ENCODE data around the gene GDNF. TPM values are rescaled to one million over a fixed set of nuclear protein-coding genes. Genes with fewer than 3 reads are reported as not detected.

The GDNF gene
- total RNA-seq, 1 experiment from 2014 or later = 9.4 TPM

GRCh38 chr5:37838152-37838932 is 1.5 kb downstream of the GDNF start:
- no peaks in the 10 kb centered on the region for H3K27me3 ChIP-seq
- no peaks in the 10 kb centered on the region for H3K9me3 ChIP-seq (replicated peaks)
- H3K4me1 ChIP-seq = peaks cover 5% of the 10 kb centered on the region; the same call in 1 of the 2 replicates
- H3K27ac ChIP-seq = no peak overlapping the region
- DNase-seq = no peak
- H3K36me3 ChIP-seq = peaks cover 23% of the 10 kb centered on the region
- H3K4me3 ChIP-seq = peak overlapping the region; percentile 82

- H3K9me3 ChIP-seq (replicated peaks) = no peaks in the 10 kb centered on the region
- DNase-seq = peak; percentile 51 to 62
- peak overlapping the region; percentile 51 for H3K4me3 ChIP-seq
- peaks cover 32% of the 10 kb centered on the region for H3K36me3 ChIP-seq
- peak overlapping the region; percentile 73 for H3K27ac ChIP-seq
- no peaks in the 10 kb centered on the region for H3K27me3 ChIP-seq
- H3K4me1 ChIP-seq = peaks cover 5% of the 10 kb centered on the region; the same call in 1 of the 2 replicates
Measured at GRCh38 chr5:37837414-37838032, 2.3 kb downstream of the GDNF start.

GRCh38 chr5:37836592-37837413 is 3.0 kb downstream of the GDNF start:
- Histone ChIP-seq H3K36me3 (peaks cover 33% of the 10 kb centered on the region), H3K4me1 (peaks cover 5% of the 10 kb centered on the region; the same call in 1 of the 2 replicates), H3K27ac (peak overlapping the region; percentile 73), H3K9me3 (replicated peaks) (no peaks in the 10 kb centered on the region), H3K27me3 (no peaks in the 10 kb centered on the region), H3K4me3 (peak overlapping the region; percentile 51)
- DNase-seq = peak; percentile 26 to 45

GRCh38 chr5:37836235-37836591 is 3.6 kb downstream of the GDNF start:
- DNase-seq = peak in 1 of 2 experiments; percentile 42
- no peaks in the 10 kb centered on the region for H3K9me3 ChIP-seq (replicated peaks)
- peak overlapping the region; percentile 73 for H3K27ac ChIP-seq
- H3K4me1 ChIP-seq = peaks cover under 1% of the 10 kb centered on the region; the same call in 1 of the 2 replicates
- no peaks in the 10 kb centered on the region for H3K27me3 ChIP-seq
- H3K4me3 ChIP-seq = peak overlapping the region; percentile 51
- peaks cover 37% of the 10 kb centered on the region for H3K36me3 ChIP-seq

- DNase-seq = no peak
- H3K4me3 ChIP-seq = no peak overlapping the region
- H3K27me3 ChIP-seq = no peaks in the 10 kb centered on the region
- no peaks in the 10 kb centered on the region for H3K9me3 ChIP-seq (replicated peaks)
- peaks cover 41% of the 10 kb centered on the region for H3K36me3 ChIP-seq
- no peak overlapping the region for H3K27ac ChIP-seq
- no peaks in the 10 kb centered on the region for H3K4me1 ChIP-seq
Measured at GRCh38 chr5:37835380-37835973, 4.4 kb downstream of the GDNF start.

GRCh38 chr5:37834542-37835379 is 5.1 kb downstream of the GDNF start:
- DNase-seq = no peak
- no peak overlapping the region for H3K27ac ChIP-seq
- H3K4me3 ChIP-seq = no peak overlapping the region
- H3K9me3 ChIP-seq (replicated peaks) = no peaks in the 10 kb centered on the region
- H3K4me1 ChIP-seq = no peaks in the 10 kb centered on the region
- H3K36me3 ChIP-seq = peaks cover 44% of the 10 kb centered on the region
- H3K27me3 ChIP-seq = no peaks in the 10 kb centered on the region

GRCh38 chr5:37833990-37834389 is 5.9 kb downstream of the GDNF start:
- Histone ChIP-seq H3K4me1 (no peaks in the 10 kb centered on the region), H3K36me3 (peaks cover 47% of the 10 kb centered on the region), H3K4me3 (no peak overlapping the region), H3K9me3 (replicated peaks) (no peaks in the 10 kb centered on the region), H3K27ac (no peak overlapping the region), H3K27me3 (no peaks in the 10 kb centered on the region)
- no peak for DNase-seq

GRCh38 chr5:37831821-37832534 is 7.9 kb downstream of the GDNF start:
- Histone ChIP-seq H3K27ac (no peak overlapping the region), H3K36me3 (peaks cover 48% of the 10 kb centered on the region), H3K4me3 (no peak overlapping the region), H3K4me1 (no peaks in the 10 kb centered on the region), H3K27me3 (no peaks in the 10 kb centered on the region), H3K9me3 (replicated peaks) (no peaks in the 10 kb centered on the region)
- no peak for DNase-seq

GRCh38 chr5:37830348-37830747 is 9.5 kb downstream of the GDNF start:
- Histone ChIP-seq H3K27me3 (no peaks in the 10 kb centered on the region), H3K4me3 (no peak overlapping the region), H3K36me3 (peaks cover 50% of the 10 kb centered on the region), H3K27ac (no peak overlapping the region), H3K9me3 (replicated peaks) (no peaks in the 10 kb centered on the region), H3K4me1 (no peaks in the 10 kb centered on the region)
- DNase-seq = no peak

GRCh38 chr5:37825334-37825915 is 14.4 kb downstream of the GDNF start:
- H3K4me1 ChIP-seq = no peaks in the 10 kb centered on the region
- no peak overlapping the region for H3K4me3 ChIP-seq
- H3K36me3 ChIP-seq = peaks cover 54% of the 10 kb centered on the region
- no peak for DNase-seq
- H3K9me3 ChIP-seq (replicated peaks) = no peaks in the 10 kb centered on the region
- no peak overlapping the region for H3K27ac ChIP-seq
- H3K27me3 ChIP-seq = no peaks in the 10 kb centered on the region

GRCh38 chr5:37823433-37824152 is 16.2 kb downstream of the GDNF start:
- H3K9me3 ChIP-seq (replicated peaks) = no peaks in the 10 kb centered on the region
- no peak overlapping the region for H3K27ac ChIP-seq
- no peaks in the 10 kb centered on the region for H3K4me1 ChIP-seq
- H3K36me3 ChIP-seq = peaks cover 59% of the 10 kb centered on the region
- H3K27me3 ChIP-seq = no peaks in the 10 kb centered on the region
- DNase-seq = no peak
- H3K4me3 ChIP-seq = no peak overlapping the region

GRCh38 chr5:37816883-37817282 is 23.0 kb downstream of the GDNF start:
- peak; percentile 39 to 52 for DNase-seq
- peaks cover 36% of the 10 kb centered on the region for H3K4me1 ChIP-seq
- no peak overlapping the region for H3K4me3 ChIP-seq
- no peaks in the 10 kb centered on the region for H3K9me3 ChIP-seq (replicated peaks)
- H3K27ac ChIP-seq = no peak overlapping the region
- H3K36me3 ChIP-seq = peaks cover 58% of the 10 kb centered on the region
- no peaks in the 10 kb centered on the region for H3K27me3 ChIP-seq

- Histone ChIP-seq H3K27me3 (no peaks in the 10 kb centered on the region), H3K9me3 (replicated peaks) (no peaks in the 10 kb centered on the region), H3K36me3 (peaks cover 56% of the 10 kb centered on the region), H3K4me3 (no peak overlapping the region), H3K27ac (no peak overlapping the region), H3K4me1 (peaks cover 36% of the 10 kb centered on the region)
- DNase-seq = no peak
Measured at GRCh38 chr5:37816331-37816730, 23.5 kb downstream of the GDNF start.

All from SJCRH30 (cell line).